H1 (cell line): Measurements from ENCODE around the gene SIN3B. TPM values are rescaled to one million over a fixed set of nuclear protein-coding genes. Genes with fewer than 3 reads are reported as not detected.

Experiments used
- CTCF ChIA-PET: fragments of 300-600 bp; sonication (Branson Sonifier 250); formaldehyde crosslinking; loops from one replicate; lab custom pipeline; 2021; ENCODE audit not compliant: partially characterized antibody; lab: Charles Lee
- POLR2A ChIA-PET: fragments of 300-600 bp; sonication (Branson Sonifier 250); formaldehyde crosslinking; loops from one replicate; lab custom pipeline; 2021; ENCODE audit warnings: inconsistent platforms; ENCODE audit not compliant: partially characterized antibody; lab: Charles Lee
- DNase-seq, 2 experiments: peaks; one replicate each; pipeline versions ENCODE4 v3.0.0 to v3.0.0-alpha.2; 2010 to 2022; ENCODE audit warnings: low spot score in 2 of 2, low read depth in 1 of 2, mixed read lengths in 1 of 2
- FAIRE-seq: peaks from 2 replicates; lab custom pipeline; 2011; peaks lifted over from hg19 to GRCh38; lab: Jason Lieb, UNC
- H2AFZ ChIP-seq: 2 replicates; pipeline ENCODE4 v1.8.1; 2012; ENCODE audit warnings: low read length, inconsistent platforms
- H2AK5ac ChIP-seq: 2 replicates; pipeline ENCODE4 v1.6.1; 2013; ENCODE audit warnings: low read depth, low read length
- H2BK120ac ChIP-seq: replicated peaks from 2 replicates; pipeline ENCODE3; 2013; ENCODE audit warnings: low read depth, low read length, inconsistent platforms
- H2BK12ac ChIP-seq: 2 replicates; pipeline ENCODE4 v1.6.1; 2013; ENCODE audit warnings: low read depth, low read length
- H2BK15ac ChIP-seq: 2 replicates; pipeline ENCODE4 v1.6.1; 2013; ENCODE audit warnings: low read length
- H2BK20ac ChIP-seq: 2 replicates; pipeline ENCODE4 v1.6.1; 2013; ENCODE audit warnings: low read length
- H2BK5ac ChIP-seq: 2 replicates; pipeline ENCODE4 v1.6.1; 2013; ENCODE audit warnings: low read depth, low read length
- H3K14ac ChIP-seq: 2 replicates; pipeline ENCODE4 v1.6.1; 2013; ENCODE audit warnings: inconsistent platforms; ENCODE audit not compliant: insufficient read length
- H3K18ac ChIP-seq: 2 replicates; pipeline ENCODE4 v1.6.1; 2013; ENCODE audit warnings: low read length; ENCODE audit errors: extremely low read depth
- H3K23ac ChIP-seq: 2 replicates; pipeline ENCODE4 v1.6.1; 2013; ENCODE audit warnings: inconsistent platforms; ENCODE audit not compliant: insufficient read length
- H3K23me2 ChIP-seq: 2 replicates; pipeline ENCODE4 v1.6.1; 2013; ENCODE audit warnings: low read depth, low read length
- H3K27ac ChIP-seq: 2 replicates; pipeline ENCODE4 v1.6.1; 2011; ENCODE audit warnings: low read depth, low read length, inconsistent platforms
- H3K27me3 ChIP-seq, 4 experiments: replicated peaks in 1 of 4; 1 replicate in 1 of 4; 2 replicates in 3 of 4; pipeline versions ENCODE4 v1.6.1 to v1.8.1; 2011 to 2013; ENCODE audit warnings: low read length in 3 of 4, mild to moderate bottlenecking in 3 of 4, inconsistent platforms in 2 of 4, mixed read lengths in 2 of 4, moderate library complexity in 1 of 4; ENCODE audit not compliant: control insufficient read depth in 3 of 4, insufficient read depth in 3 of 4; ENCODE audit errors: extremely low read depth in 1 of 4
- H3K36me3 ChIP-seq, 4 experiments: 2 replicates each; pipeline versions ENCODE4 v1.6.1 to v1.8.1; 2011 to 2013; ENCODE audit warnings: mild to moderate bottlenecking in 4 of 4, low read length in 3 of 4, moderate library complexity in 2 of 4, control low read depth in 1 of 4, inconsistent platforms in 1 of 4; ENCODE audit not compliant: insufficient read depth in 4 of 4, control insufficient read depth in 2 of 4
- H3K4ac ChIP-seq: replicated peaks from 2 replicates; pipeline ENCODE3; 2013; ENCODE audit warnings: low read length, low read depth, mixed read lengths, inconsistent platforms; ENCODE audit not compliant: insufficient read length
- H3K4me1 ChIP-seq, 4 experiments: replicated peaks in 1 of 4; 1 replicate in 1 of 4; 2 replicates in 3 of 4; pipeline versions ENCODE4 v1.6.1 to v1.8.1; 2011 to 2013; ENCODE audit warnings: low read length in 3 of 4, inconsistent platforms in 2 of 4, mixed read lengths in 1 of 4; ENCODE audit not compliant: insufficient read depth in 4 of 4, control insufficient read depth in 3 of 4
- H3K4me2 ChIP-seq, 2 experiments: 2 replicates each; pipeline versions ENCODE4 v1.6.1 to v1.8.1; 2011 to 2013; ENCODE audit warnings: low read depth in 2 of 2, low read length in 2 of 2, control low read depth in 1 of 2, inconsistent platforms in 1 of 2, mild to moderate bottlenecking in 1 of 2; ENCODE audit not compliant: insufficient read depth in 1 of 2
- H3K4me3 ChIP-seq, 4 experiments: fragments of 200-600, 300-600 bp in 1 of 4; sonication (generic), shearing (Covaris generic), sonication (Bioruptor Twin) in 1 of 4; 2 replicates each; pipeline versions ENCODE4 v1.5.1 to v1.8.1; 2011 to 2016; ENCODE audit warnings: low read length in 4 of 4, low read depth in 3 of 4, control low read depth in 2 of 4, inconsistent platforms in 2 of 4, mild to moderate bottlenecking in 2 of 4, mixed read lengths in 1 of 4, moderate library complexity in 1 of 4; ENCODE audit not compliant: insufficient read depth in 2 of 4; ENCODE audit errors: extremely low read depth in 1 of 4
- H3K56ac ChIP-seq: replicated peaks from 2 replicates; pipeline ENCODE3; 2013; ENCODE audit warnings: low read depth, mild to moderate bottlenecking, mixed read lengths, low read length, inconsistent platforms; ENCODE audit not compliant: insufficient read length
- H3K79me1 ChIP-seq: 2 replicates; pipeline ENCODE4 v1.6.1; 2013; ENCODE audit warnings: low read depth, low read length, control low read depth
- H3K79me2 ChIP-seq, 2 experiments: 2 replicates each; pipeline versions ENCODE4 v1.6.1 to v1.8.1; 2012 to 2013; ENCODE audit warnings: low read length in 2 of 2, mild to moderate bottlenecking in 2 of 2, inconsistent platforms in 1 of 2; ENCODE audit not compliant: insufficient read depth in 2 of 2, control insufficient read depth in 1 of 2
- H3K9ac ChIP-seq, 4 experiments: replicated peaks in 1 of 4; 1 replicate in 1 of 4; 2 replicates in 3 of 4; pipeline versions ENCODE4 v1.6.1 to v1.8.1; 2011 to 2013; ENCODE audit warnings: low read depth in 3 of 4, low read length in 3 of 4, control low read depth in 2 of 4, mild to moderate bottlenecking in 2 of 4, moderate library complexity in 2 of 4, inconsistent platforms in 1 of 4; ENCODE audit errors: extremely low read depth in 1 of 4
- H3K9me3 ChIP-seq, 2 experiments: 2 replicates each; pipeline versions ENCODE4 v1.6.1 to v1.8.1; 2012 to 2013; ENCODE audit warnings: mild to moderate bottlenecking in 2 of 2, moderate library complexity in 2 of 2, control low read depth in 1 of 2, inconsistent platforms in 1 of 2, low read depth in 1 of 2, low read length in 1 of 2, mixed read lengths in 1 of 2; ENCODE audit not compliant: insufficient read depth in 2 of 2
- H4K20me1 ChIP-seq, 2 experiments: replicated peaks in 1 of 2; 2 replicates each; pipeline versions ENCODE3 to v1.8.1; 2011 to 2013; ENCODE audit warnings: inconsistent platforms in 2 of 2, low read length in 2 of 2, mild to moderate bottlenecking in 1 of 2; ENCODE audit not compliant: insufficient read depth in 2 of 2, control insufficient read depth in 1 of 2
- H4K5ac ChIP-seq: 2 replicates; pipeline ENCODE4 v1.6.1; 2013; ENCODE audit warnings: low read length, low read depth, mixed read lengths, inconsistent platforms; ENCODE audit not compliant: insufficient read length
- H4K8ac ChIP-seq: 2 replicates; pipeline ENCODE4 v1.8.0; 2013; ENCODE audit warnings: mild to moderate bottlenecking, moderate library complexity, low read length, inconsistent platforms; ENCODE audit not compliant: insufficient read depth; ENCODE audit errors: extremely low read depth
- H4K91ac ChIP-seq: replicated peaks from 2 replicates; pipeline ENCODE3; 2013; ENCODE audit warnings: low read length, mixed read lengths, inconsistent platforms; ENCODE audit not compliant: insufficient read length
- KDM5A ChIP-seq: fragments of 200-600 bp; IDR thresholded peaks from 2 replicates; pipeline ENCODE4 v1.7.1; 2012; ENCODE audit warnings: mild to moderate bottlenecking, low read length, inconsistent platforms, mixed read lengths
- RFX5 ChIP-seq: IDR thresholded peaks from 2 replicates; pipeline ENCODE4 v1.6.1; 2011; ENCODE audit warnings: low read depth, low read length, improper control_type of control experiment, borderline replicate concordance
- WGBS, 2 experiments: shearing (Covaris generic) in 1 of 2; methylation state at CpG; one replicate each; pipeline versions ENCODE4 v1.1.6 to v1.1.7; 2013 to 2015; ENCODE audit warnings: low lambda C conversion rate in 2 of 2, mixed read lengths in 2 of 2, inconsistent platforms in 1 of 2, low coverage in 1 of 2, missing lambda C conversion rate in 1 of 2; ENCODE audit not compliant: insufficient replicate concordance in 2 of 2, insufficient coverage in 1 of 2, insufficient read length in 1 of 2; ENCODE audit errors: extremely low coverage in 1 of 2, missing lambda C conversion rate in 1 of 2; 5-methylcytosine and 5-hydroxymethylcytosine counted together
- polyA plus RNA-seq, 7 experiments: library from polyadenylated mRNA; depleted of rRNA in 3 of 7; stranded (reverse) in 5 of 7; unstranded in 2 of 7; fragments of >200 nt in 5 of 7; fragments of 200-250 nt in 2 of 7; gene quantifications; 1 replicate in 5 of 7; 2 replicates in 1 of 7; 4 replicates in 1 of 7; pipeline versions ENCODE4 v1.2.1 to v1.2.3, GENCODE V29; 2011 to 2013; ENCODE audit warnings: missing spikeins in 2 of 7, mixed read lengths in 2 of 7
- total RNA-seq: library from RNA; stranded (reverse); fragmentation: NEBNext Ultra II Directional; extraction: Animal tissue kit (Norgen Biotek cat#: 25700); gene quantifications from 2 replicates; pipeline ENCODE4 v1.2.1, GENCODE V29; 2021

SIN3B gene
- total and polyA plus RNA-seq, 2 of the 8 experiments (the other 6 are each of a cell fraction or from before 2014, with no cell fraction given), result 29.5 to 71.1 TPM

GRCh38 chr19:16861011-16861410, 31.8 kb downstream of the SIN3B start:
- no peaks in the 10 kb centered on the region for H3K27me3 ChIP-seq
- H2BK12ac ChIP-seq, result no peak overlapping the region
- H2BK5ac ChIP-seq, result no peak overlapping the region
- H3K4me2 ChIP-seq, result no peak overlapping the region
- H2BK15ac ChIP-seq, result no peak overlapping the region
- no peaks in the 10 kb centered on the region for H3K79me2 ChIP-seq
- H3K4me3 ChIP-seq, result no peak overlapping the region
- 0 out of 2 replicates have a peak, but pooled peaks cover 1% of the 10 kb centered on the region for H3K23me2 ChIP-seq
- DNase-seq, result no peak
- no peak overlapping the region for H2AFZ ChIP-seq
- no peak overlapping the region for H2BK120ac ChIP-seq
- H2AK5ac ChIP-seq, result no peak overlapping the region
- H4K8ac ChIP-seq, result no peak overlapping the region
- H2BK20ac ChIP-seq, result no peak overlapping the region
- H4K91ac ChIP-seq, result no peak overlapping the region
- FAIRE-seq, result no peak
- H3K14ac ChIP-seq, result no peak overlapping the region
- H3K4me1 ChIP-seq, result no peaks in the 10 kb centered on the region
- no peak overlapping the region for H3K18ac ChIP-seq
- 0 out of 2 replicates have a peak, but pooled peaks cover 2% of the 10 kb centered on the region for H3K79me1 ChIP-seq
- H3K56ac ChIP-seq, result no peak overlapping the region
- ChIA-PET CTCF (interaction anchor here (1.0 to 3.0 kb wide), 5 partner anchors 9 to 146 kb away, joined by 3 to 7 read pairs (median 3); no protein-coding TSS in a partner anchor), POLR2A (interaction anchor here (1.4 kb wide), 1 partner anchor 88 kb away, joined by 4 read pairs; no protein-coding TSS in a partner anchor)
- no peak overlapping the region for H3K4ac ChIP-seq
- no peak overlapping the region for H3K9ac ChIP-seq
- peaks cover 13 to 38% (median 25%) of the 10 kb centered on the region in 4 experiments; a peak in 7 of 8 replicates for H3K36me3 ChIP-seq
- H3K9me3 ChIP-seq, result no peaks in the 10 kb centered on the region
- 88% methylated on average over 3 of the region's 3 CpGs; no CpG with 5 or more reads in 1 of the 2 experiments for WGBS, 2 experiments
- H3K23ac ChIP-seq, result no peak overlapping the region
- H4K5ac ChIP-seq, result no peak overlapping the region
- H4K20me1 ChIP-seq, result peaks cover 0 to 5% of the 10 kb centered on the region in 2 experiments
- no peak overlapping the region for H3K27ac ChIP-seq
- no peak for TF ChIP-seq KDM5A
- no peak for TF ChIP-seq RFX5
